ENCODE results near the gene NOTUM. TPM values are rescaled to one million over a fixed set of nuclear protein-coding genes. Genes with fewer than 3 reads are reported as not detected.

The NOTUM gene
- total and polyA plus RNA-seq, 7 experiments from 2014 or later: 0.35 to 0.82 TPM; not detected in 5

DNA sequence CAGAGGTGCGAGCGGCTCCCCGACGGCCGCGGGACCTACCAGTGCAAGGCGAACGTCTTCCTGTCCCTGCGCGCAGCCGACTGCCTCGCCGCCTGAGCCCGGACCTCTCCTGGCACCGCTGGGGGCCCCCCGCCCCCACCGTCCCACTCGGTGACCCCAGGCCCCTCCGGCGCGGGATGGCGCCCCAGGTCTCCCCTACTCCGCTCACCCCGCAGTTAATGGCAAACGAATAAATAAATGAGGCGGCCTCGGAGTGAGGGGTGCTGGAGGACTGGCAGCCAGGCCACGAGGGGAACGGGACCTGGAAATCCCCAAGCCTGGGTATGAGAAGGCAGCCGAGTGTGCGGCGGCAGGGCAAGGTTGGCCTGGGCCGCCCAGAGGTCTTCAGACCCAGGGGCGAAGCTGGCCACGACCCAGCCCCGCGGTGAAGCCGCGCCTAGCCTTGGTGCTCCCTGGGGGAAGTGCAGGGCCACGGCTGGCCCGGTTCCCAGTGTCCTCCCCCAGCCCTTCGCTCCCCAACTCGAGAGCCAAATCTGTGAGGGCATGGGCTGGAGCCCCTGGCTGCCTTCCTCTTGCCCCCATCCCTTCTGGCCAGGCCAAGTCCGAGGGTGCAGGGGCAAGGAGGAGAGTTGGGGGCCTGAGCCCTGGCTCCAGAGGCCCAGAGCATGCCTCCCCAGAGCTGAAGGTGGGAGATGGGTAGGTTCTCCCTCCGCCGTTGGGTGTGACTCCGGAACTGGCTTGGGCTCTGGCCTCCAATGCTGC, 58.2 kb downstream of the NOTUM start:
- Histone ChIP-seq H3K36me3 (ENCODE audit: control insufficient read depth in 2 of 3, insufficient read depth in 3 of 3, low read length in 3 of 3) (peaks cover 0 to 68% (median 7%) of the 10 kb centered on the region in 3 experiments), H3K4me3 (ENCODE audit: low read length) (no peak overlapping the region), H3K9me3 (ENCODE audit: control insufficient read depth in 2 of 3, low read length in 3 of 3) (no peaks in the 10 kb centered on the region), H3K27ac (ENCODE audit: low read depth, low read length) (no peak overlapping the region), H3K4me1 (ENCODE audit: control insufficient read depth in 2 of 2, insufficient read depth in 2 of 2, low read length in 2 of 2) (no peaks in the 10 kb centered on the region), H3K27me3 (ENCODE audit: control insufficient read depth in 2 of 2, insufficient read depth in 2 of 2, low read length in 2 of 2) (peaks cover 0 to 4% of the 10 kb centered on the region in 2 donors)
- intact Hi-C loops (cut with micrococcal nuclease): no loop called here
- Mint-ChIP-seq H3K27me3 (peaks cover 8 to 18% (median 8%) of the 10 kb centered on the region in 5 donors), H3K4me3 (peak overlapping the region in 2 of 10 donors; percentile 41), H3K36me3 (peaks cover 5 to 21% (median 15%) of the 10 kb centered on the region in 5 donors), H3K4me1 (peaks cover 0 to 10% (median 8%) of the 10 kb centered on the region in 7 donors), H3K9me3 (no peaks in the 10 kb centered on the region), H3K27ac (no peak overlapping the region)
- ChIA-PET CTCF (interaction anchor here (0.5 kb wide), 1 partner anchor 652 kb away, joined by 4 read pairs; no protein-coding TSS in a partner anchor), POLR2A (interaction anchor here (0.9 to 1.0 kb wide), 2 partner anchors 8 to 15 kb away, joined by 3 to 4 read pairs; partner anchors contain the start of gene PCYT2)
- DNase-seq: no peak
- ATAC-seq: peak; percentile 37

Other genes with a start within 250 kb of the NOTUM start
- 10 to 100 TPM in 1 of 5 experiments, 1 to 10 TPM in 4; 4.0 to 27.4 (median 6.2) TPM for gene SLC25A10, start 248.9 kb downstream of the NOTUM start, total RNA-seq
- gene SLC25A10, start 248.9 kb downstream of the NOTUM start, polyA plus RNA-seq: 1 to 10 TPM; 3.4 to 5.2 TPM
- not detected for gene GCGR, start 157.0 kb downstream of the NOTUM start, total RNA-seq
- not detected for gene GCGR, start 157.0 kb downstream of the NOTUM start, polyA plus RNA-seq
- gene MCRIP1, start 127.9 kb downstream of the NOTUM start, total RNA-seq: 10 to 100 TPM; 41.1 to 65.3 (median 53.1) TPM
- 10 to 100 TPM; 44.5 to 59.0 TPM for gene MCRIP1, start 127.9 kb downstream of the NOTUM start, polyA plus RNA-seq
- gene PPP1R27, start 126.1 kb downstream of the NOTUM start, total RNA-seq: not detected
- under 1 TPM in 1 of 2 donors, not detected in 1; 0.13 TPM for gene PPP1R27, start 126.1 kb downstream of the NOTUM start, polyA plus RNA-seq
- 100 to 1,000 TPM; 188 to 568 (median 304) TPM for gene P4HB, start 100.7 kb downstream of the NOTUM start, total RNA-seq
- gene P4HB, start 100.7 kb downstream of the NOTUM start, polyA plus RNA-seq: 100 to 1,000 TPM; 161 to 224 TPM
- gene ARHGDIA, start 89.8 kb downstream of the NOTUM start, total RNA-seq: 100 to 1,000 TPM; 308 to 671 (median 465) TPM
- gene ARHGDIA, start 89.8 kb downstream of the NOTUM start, polyA plus RNA-seq: 100 to 1,000 TPM in 1 of 2 donors, 10 to 100 TPM in 1; 66.5 to 140 TPM
- gene ALYREF, start 69.6 kb downstream of the NOTUM start, total RNA-seq: 100 to 1,000 TPM in 1 of 5 experiments, 10 to 100 TPM in 4; 38.3 to 159 (median 83.2) TPM
- 10 to 100 TPM; 28.5 to 31.5 TPM for gene ALYREF, start 69.6 kb downstream of the NOTUM start, polyA plus RNA-seq
- gene ANAPC11, start 69.5 kb downstream of the NOTUM start, total RNA-seq: 100 to 1,000 TPM in 1 of 5 experiments, 10 to 100 TPM in 4; 30.8 to 106 (median 40.5) TPM
- 100 to 1,000 TPM; 245 to 278 TPM for gene ANAPC11, start 69.5 kb downstream of the NOTUM start, polyA plus RNA-seq
- gene NPB, start 58.9 kb downstream of the NOTUM start, total RNA-seq: under 1 TPM in 4 of 5 experiments, not detected in 1; 0.29 to 0.59 (median 0.54) TPM
- under 1 TPM in 1 of 2 donors, not detected in 1; 0.20 TPM for gene NPB, start 58.9 kb downstream of the NOTUM start, polyA plus RNA-seq
- 10 to 100 TPM; 17.5 to 43.6 (median 35.2) TPM for gene PCYT2, start 49.8 kb downstream of the NOTUM start, total RNA-seq
- 10 to 100 TPM; 22.4 to 27.0 TPM for gene PCYT2, start 49.8 kb downstream of the NOTUM start, polyA plus RNA-seq
- 10 to 100 TPM; 56.0 to 81.4 (median 69.7) TPM for gene SIRT7, start 43.0 kb downstream of the NOTUM start, total RNA-seq
- 10 to 100 TPM; 21.6 to 38.7 TPM for gene SIRT7, start 43.0 kb downstream of the NOTUM start, polyA plus RNA-seq
- 10 to 100 TPM; 12.9 to 28.1 (median 18.1) TPM for gene MAFG, start 33.5 kb downstream of the NOTUM start, total RNA-seq
- 1 to 10 TPM; 2.4 to 2.6 TPM for gene MAFG, start 33.5 kb downstream of the NOTUM start, polyA plus RNA-seq
- gene PYCR1, start 23.9 kb downstream of the NOTUM start, total RNA-seq: 10 to 100 TPM in 1 of 5 experiments, 1 to 10 TPM in 4; 1.8 to 31.1 (median 2.3) TPM
- gene PYCR1, start 23.9 kb downstream of the NOTUM start, polyA plus RNA-seq: 1 to 10 TPM; 4.2 to 4.5 TPM
- not detected for gene MYADML2, start 14.0 kb downstream of the NOTUM start, total RNA-seq
- gene MYADML2, start 14.0 kb downstream of the NOTUM start, polyA plus RNA-seq: not detected
- 10 to 100 TPM; 36.4 to 46.7 (median 46.0) TPM for gene ASPSCR1, start 16.4 kb upstream of the NOTUM start, total RNA-seq
- 10 to 100 TPM; 24.2 to 36.6 TPM for gene ASPSCR1, start 16.4 kb upstream of the NOTUM start, polyA plus RNA-seq
- gene CENPX, start 61.7 kb upstream of the NOTUM start, total RNA-seq: 10 to 100 TPM; 25.5 to 71.8 (median 31.8) TPM
- gene CENPX, start 61.7 kb upstream of the NOTUM start, polyA plus RNA-seq: 10 to 100 TPM; 62.3 to 72.7 TPM
- gene LRRC45, start 62.1 kb upstream of the NOTUM start, total RNA-seq: 10 to 100 TPM in 4 of 5 experiments, 1 to 10 TPM in 1; 9.2 to 39.1 (median 15.0) TPM
- 1 to 10 TPM; 4.1 to 6.3 TPM for gene LRRC45, start 62.1 kb upstream of the NOTUM start, polyA plus RNA-seq
- gene RAC3, start 70.5 kb upstream of the NOTUM start, total RNA-seq: 1 to 10 TPM; 1.3 to 8.5 (median 2.1) TPM
- not detected for gene RAC3, start 70.5 kb upstream of the NOTUM start, polyA plus RNA-seq
- 100 to 1,000 TPM in 1 of 5 experiments, 10 to 100 TPM in 4; 63.0 to 130 (median 83.6) TPM for gene DCXR, start 76.5 kb upstream of the NOTUM start, total RNA-seq
- 100 to 1,000 TPM; 164 to 228 TPM for gene DCXR, start 76.5 kb upstream of the NOTUM start, polyA plus RNA-seq
- gene RFNG, start 90.6 kb upstream of the NOTUM start, total RNA-seq: 10 to 100 TPM; 25.0 to 45.5 (median 31.5) TPM
- 1 to 10 TPM; 4.2 to 6.7 TPM for gene RFNG, start 90.6 kb upstream of the NOTUM start, polyA plus RNA-seq
- gene GPS1, start 90.7 kb upstream of the NOTUM start, total RNA-seq: 10 to 100 TPM; 68.3 to 88.1 (median 71.7) TPM
- 100 to 1,000 TPM; 105 to 124 TPM for gene GPS1, start 90.7 kb upstream of the NOTUM start, polyA plus RNA-seq
- gene DUS1L, start 104.6 kb upstream of the NOTUM start, total RNA-seq: 100 to 1,000 TPM; 127 to 157 (median 147) TPM
- gene DUS1L, start 104.6 kb upstream of the NOTUM start, polyA plus RNA-seq: 100 to 1,000 TPM in 1 of 2 donors, 10 to 100 TPM in 1; 52.9 to 110 TPM
- gene FASN, start 137.0 kb upstream of the NOTUM start, total RNA-seq: 100 to 1,000 TPM in 2 of 5 experiments, 10 to 100 TPM in 3; 24.3 to 168 (median 59.0) TPM
- 1 to 10 TPM in 1 of 2 donors, under 1 TPM in 1; 0.96 to 1.5 TPM for gene FASN, start 137.0 kb upstream of the NOTUM start, polyA plus RNA-seq